Iris pigment epithelial cell (primary cell): ENCODE measurements around the gene SGF29.

Source experiments
- DNase-seq: peaks from one replicate; pipeline ENCODE4 v3.0.0-alpha.2; 2011; ENCODE audit warnings: low read depth

Gene SGF29

GRCh38 chr16:28553776-28554633 is at the start of gene SGF29:
Gene SGF29, plus strand, starts transcription at chr16:28553920. Its CDS starts 27,150 bp downstream, at chr16:28581070.
- DNase-seq = peak; percentile 89

GRCh38 chr16:28504707-28505404 is 48.9 kb upstream of the SGF29 start:
- DNase-seq = no peak

GRCh38 chr16:28505489-28506137 is 48.1 kb upstream of the SGF29 start:
- DNase-seq = no peak

DNA sequence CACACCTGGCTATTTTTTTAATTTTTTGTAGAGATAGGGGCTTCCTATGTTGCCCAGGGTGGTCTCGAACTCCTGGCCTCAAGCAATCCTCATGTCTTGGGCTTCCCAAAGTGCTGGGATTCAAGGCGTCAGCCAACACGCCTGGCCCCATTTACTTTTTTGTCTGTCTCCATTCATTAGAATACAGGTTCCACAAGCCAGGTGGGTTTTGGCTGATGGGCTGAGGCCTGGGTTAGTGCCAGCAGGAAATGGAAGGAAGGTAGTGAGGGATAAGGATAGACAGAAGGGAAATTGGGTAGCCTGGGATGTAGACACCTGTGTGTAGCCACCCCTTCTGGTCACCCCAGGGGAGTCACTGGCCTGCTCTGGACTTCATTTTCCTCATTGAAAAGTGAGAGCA is 42.7 kb upstream of the SGF29 start:
- no peak for DNase-seq

DNA sequence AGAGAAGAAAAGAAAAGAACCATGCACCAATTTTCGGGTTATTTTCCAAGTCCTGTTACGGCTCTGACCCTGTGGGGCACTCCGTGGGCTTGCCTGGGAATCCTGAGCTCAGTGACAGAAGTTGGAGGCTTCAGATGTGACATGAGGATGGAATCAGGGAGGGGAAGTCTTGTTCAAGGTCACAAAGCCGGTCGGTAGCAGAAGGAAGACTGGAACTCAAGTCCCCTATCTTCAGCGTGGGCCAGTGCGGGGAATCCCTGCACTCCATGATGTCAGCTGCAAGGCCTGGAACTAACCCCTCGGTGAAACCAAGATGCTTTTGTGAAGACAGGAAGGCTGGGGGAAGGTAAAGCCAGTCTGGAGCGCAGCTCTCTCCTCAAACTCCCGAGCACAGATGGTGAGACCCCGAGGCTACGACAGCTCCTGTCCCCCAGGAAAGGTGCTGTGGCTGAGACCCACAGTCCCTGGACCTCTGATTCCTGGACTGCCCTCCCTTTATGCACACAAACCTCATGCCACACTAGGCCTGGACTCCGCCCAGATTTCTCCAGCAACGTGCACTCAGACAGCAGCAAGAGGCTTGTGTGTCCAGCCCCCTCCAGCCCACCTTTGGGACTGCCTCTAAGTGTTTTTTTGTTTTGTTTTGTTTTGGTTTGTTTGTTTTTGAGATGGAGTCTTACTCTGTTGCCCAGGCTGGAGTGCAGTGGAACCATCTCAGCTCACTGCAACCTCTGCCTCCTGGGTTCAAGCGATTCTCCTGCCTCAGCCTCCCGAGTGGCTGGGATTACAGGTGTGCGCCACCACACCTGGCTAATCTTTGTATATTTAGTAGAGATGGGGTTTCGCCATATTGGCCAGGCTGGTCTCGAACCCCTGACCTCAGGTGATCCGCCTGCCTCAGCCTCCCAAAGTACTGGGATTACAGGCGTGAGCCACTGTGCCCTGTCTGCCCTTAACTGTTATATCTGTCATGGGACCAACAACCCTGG is 41.6 kb upstream of the SGF29 start:
- no peak for DNase-seq

DNA sequence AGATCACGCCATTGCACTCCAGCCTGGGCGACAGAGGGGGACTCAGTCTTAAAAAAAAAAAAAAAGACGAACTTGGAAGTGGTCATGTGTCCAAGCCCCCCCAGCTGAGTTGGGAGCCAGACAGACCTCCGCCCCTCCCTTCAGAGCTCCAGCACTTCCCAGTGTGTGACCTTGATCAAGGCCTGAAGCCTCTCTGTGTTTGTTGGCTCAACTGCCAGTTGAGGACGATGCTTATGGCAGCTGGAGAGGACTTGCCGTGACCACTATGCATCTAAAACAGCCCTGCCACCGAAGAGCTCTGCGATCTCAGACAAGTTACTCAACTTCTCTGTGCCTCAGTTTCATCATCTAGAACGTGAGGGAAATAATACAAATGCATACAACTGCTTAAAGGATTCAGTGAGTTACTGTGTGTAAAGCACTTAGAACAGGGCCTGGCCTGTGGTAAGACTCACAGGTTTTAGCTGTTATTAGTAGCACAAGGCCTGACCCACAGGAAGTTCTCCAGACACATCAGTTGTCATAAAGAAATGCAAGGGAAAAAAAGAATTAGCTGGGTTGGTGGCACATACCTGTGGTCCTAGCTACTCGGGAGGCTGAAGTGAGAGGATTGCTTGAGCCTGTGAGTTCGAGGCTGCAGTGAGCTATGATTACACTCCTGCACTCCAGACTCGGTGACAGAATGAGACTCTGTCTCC is 40.1 kb upstream of the SGF29 start:
- DNase-seq = peak; percentile 20

DNA sequence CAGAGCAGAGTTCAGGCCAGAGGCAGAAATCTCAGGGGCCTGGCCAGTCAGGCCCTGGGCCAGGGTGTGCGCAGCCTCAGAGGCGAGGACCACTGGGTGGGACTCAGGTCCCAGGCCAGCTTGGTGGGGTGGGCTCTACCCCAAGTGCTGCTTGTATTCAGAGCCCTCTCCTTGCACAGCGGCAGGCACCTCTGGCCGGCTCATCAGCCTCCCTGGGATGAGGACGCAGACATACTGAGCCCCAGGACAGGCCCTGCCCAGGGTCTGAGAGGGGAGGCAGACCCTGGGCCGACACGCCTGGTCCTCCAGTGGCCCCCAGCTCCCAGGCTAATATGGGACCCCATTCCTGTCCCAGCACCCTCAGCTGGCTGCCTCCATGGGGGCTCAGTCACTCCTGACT is 39.5 kb upstream of the SGF29 start:
- no peak for DNase-seq

DNA sequence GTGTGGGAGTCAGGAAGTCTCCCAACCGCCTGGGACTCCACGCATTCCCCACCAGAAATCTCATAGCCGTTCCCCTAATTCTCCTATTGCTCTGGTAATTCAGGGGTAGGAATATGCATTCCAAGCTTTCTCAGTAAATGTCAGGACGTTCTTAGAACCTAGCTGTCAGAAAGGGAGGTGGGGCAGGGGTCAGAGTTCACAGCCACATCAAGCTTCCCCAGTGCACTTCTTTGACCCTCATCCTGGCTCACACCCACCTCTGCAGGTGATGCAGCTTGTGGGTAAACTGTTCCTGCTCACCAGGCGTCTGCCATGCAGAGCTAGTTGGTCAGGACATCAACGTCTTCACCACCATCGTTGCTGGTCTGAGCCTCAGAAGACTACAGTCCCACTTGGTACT is 33.0 kb upstream of the SGF29 start:
- no peak for DNase-seq

DNA sequence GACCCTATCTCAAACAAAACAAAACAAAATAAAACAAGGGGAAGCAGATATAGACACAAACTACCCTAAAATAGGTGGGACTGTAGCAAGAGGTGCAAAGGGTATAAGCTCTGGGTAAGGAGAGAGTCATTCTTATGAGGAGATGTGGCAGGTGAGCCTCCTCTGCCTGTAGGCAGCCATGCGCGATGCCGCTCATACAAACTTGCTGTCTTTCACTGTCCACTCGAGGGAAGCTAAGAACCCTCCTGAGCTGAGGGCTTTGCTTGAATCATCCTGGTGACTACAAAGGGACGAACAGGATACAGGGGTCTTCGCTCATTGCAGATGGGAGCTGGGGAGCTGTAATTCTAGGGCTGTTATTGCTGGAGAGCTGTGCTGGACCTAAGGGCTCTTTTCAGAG is 32.3 kb upstream of the SGF29 start:
- DNase-seq = no peak

GRCh38 chr16:28522792-28523191 is 30.9 kb upstream of the SGF29 start:
- no peak for DNase-seq

- DNase-seq = no peak
Observed at GRCh38 chr16:28524681-28525171, 29.0 kb upstream of the SGF29 start.

GRCh38 chr16:28526201-28527099 is 27.3 kb upstream of the SGF29 start:
- no peak for DNase-seq

DNA sequence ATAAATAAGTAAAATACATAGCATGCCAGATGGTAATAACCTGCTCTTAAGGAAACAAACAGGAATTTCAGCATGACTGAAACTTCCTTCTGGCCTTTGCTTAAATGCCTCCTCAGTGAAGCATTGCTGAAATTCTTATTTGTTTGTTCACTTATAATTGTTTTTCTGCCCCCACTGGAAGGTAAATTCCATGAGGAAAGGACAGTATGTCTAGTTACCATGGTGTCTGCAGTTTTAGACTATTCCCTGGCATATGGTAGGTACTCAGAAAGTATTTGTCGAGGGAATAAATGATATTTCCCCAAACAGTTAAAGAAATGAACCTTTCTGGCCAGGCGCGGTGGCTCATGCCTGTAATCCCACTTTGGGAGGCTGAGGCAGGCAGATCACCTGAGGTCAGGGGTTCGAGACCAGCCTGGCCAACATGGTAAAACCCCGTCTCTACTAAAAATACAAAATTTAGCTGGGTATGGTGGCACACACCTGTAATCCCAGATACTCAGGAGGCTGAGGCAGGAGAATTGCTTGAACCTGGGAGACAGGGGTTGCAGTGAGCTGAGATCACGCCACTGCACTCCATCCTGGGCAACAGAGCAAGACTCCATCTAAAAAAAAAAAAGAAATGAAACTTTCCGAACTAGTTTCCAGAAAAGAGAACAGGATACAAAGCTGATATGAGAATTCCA is 26.5 kb upstream of the SGF29 start:
- DNase-seq = peak; percentile 28

- DNase-seq = no peak
Observed at GRCh38 chr16:28527985-28528384, 25.7 kb upstream of the SGF29 start.

DNA sequence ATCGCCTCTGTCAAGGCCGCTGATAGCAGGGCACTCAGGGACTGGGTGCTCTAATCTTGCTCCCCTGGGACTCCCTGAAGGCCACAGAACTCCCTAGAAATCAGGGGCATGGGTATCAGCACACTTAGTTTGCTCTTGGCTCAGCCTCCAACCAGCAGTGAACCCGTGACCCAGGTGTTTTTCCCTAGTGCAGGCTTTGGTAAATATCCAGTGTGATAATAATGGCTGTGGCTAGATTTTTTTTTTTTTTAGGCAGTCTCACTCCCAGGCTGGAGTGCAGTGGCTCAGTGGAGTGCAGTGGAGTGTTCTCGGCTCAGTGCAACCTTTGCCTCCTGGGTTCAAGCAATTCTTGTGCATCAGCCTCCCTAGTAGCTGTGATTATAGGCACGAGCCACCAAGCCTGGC is 25.3 kb upstream of the SGF29 start:
- no peak for DNase-seq

- DNase-seq = no peak
Observed at GRCh38 chr16:28529124-28529523, 24.6 kb upstream of the SGF29 start.

- no peak for DNase-seq
Observed at GRCh38 chr16:28531777-28532744, 21.7 kb upstream of the SGF29 start.
